HepG2 (cell line): Measurements from ENCODE around the gene PDE4D.

Experiments used
- EHMT2 ChIP-seq: fragments of 200-600 bp; sonication (generic); IDR thresholded peaks from 2 replicates; pipeline ENCODE4 v1.7.0; 2017; ENCODE audit warnings: antibody characterized with exemption, low read depth, low read length, borderline replicate concordance
- FOXA1 ChIP-seq, 2 experiments: fragments of 450-650 bp in 1 of 2; sonication (generic) in 1 of 2; formaldehyde crosslinking in 1 of 2; IDR thresholded peaks; 2 replicates each; pipeline versions ENCODE4 v1.4.0 to v1.6.1; 2016 to 2020; ENCODE audit warnings: missing genetic modification reagents in 1 of 2
- JUN ChIP-seq: sonication (generic); formaldehyde crosslinking; IDR thresholded peaks from 2 replicates; pipeline ENCODE4 v1.4.0; 2020; ENCODE audit warnings: mild to moderate bottlenecking, missing genetic modification reagents
- SETDB1 ChIP-seq: sonication (generic); formaldehyde crosslinking; IDR thresholded peaks from 2 replicates; pipeline ENCODE4 v1.5.1; 2020; ENCODE audit warnings: missing genetic modification reagents, mild to moderate bottlenecking, borderline replicate concordance
- TBP ChIP-seq: sonication (generic); formaldehyde crosslinking; IDR thresholded peaks from 2 replicates; pipeline ENCODE4 v1.5.0; 2020; ENCODE audit warnings: missing genetic modification reagents
- TCF7 ChIP-seq: sonication (generic); IDR thresholded peaks from 2 replicates; pipeline ENCODE4 v1.6.1; 2016; ENCODE audit warnings: antibody characterized with exemption, low read depth
- ZBTB7A ChIP-seq: sonication (generic); formaldehyde crosslinking; IDR thresholded peaks from 2 replicates; pipeline ENCODE4 v1.8.0; 2022; ENCODE audit warnings: mild to moderate bottlenecking, missing genetic modification reagents
- ZNF12 ChIP-seq: sonication (generic); formaldehyde crosslinking; IDR thresholded peaks from 2 replicates; pipeline ENCODE4 v1.5.0; 2020; ENCODE audit warnings: missing genetic modification reagents
- TF ChIP-seq, protein P1 (sequence below): sonication (generic); formaldehyde crosslinking; IDR thresholded peaks from 2 replicates; pipeline ENCODE4 v1.5.1; 2020; ENCODE audit warnings: mild to moderate bottlenecking, missing genetic modification reagents, borderline replicate concordance
- TF ChIP-seq, protein P2 (sequence below): sonication (generic); formaldehyde crosslinking; IDR thresholded peaks from 2 replicates; pipeline ENCODE4 v1.4.0; 2020; ENCODE audit warnings: mild to moderate bottlenecking, missing genetic modification reagents
- TF ChIP-seq, protein P3 (sequence below): sonication (generic); formaldehyde crosslinking; IDR thresholded peaks from 2 replicates; pipeline ENCODE4 v1.8.0; 2022; ENCODE audit warnings: low read depth, missing genetic modification reagents
- TF ChIP-seq, protein P4 (sequence below): sonication (generic); formaldehyde crosslinking; IDR thresholded peaks from 2 replicates; pipeline ENCODE4 v1.4.0; 2020; ENCODE audit warnings: missing genetic modification reagents

DNA sequence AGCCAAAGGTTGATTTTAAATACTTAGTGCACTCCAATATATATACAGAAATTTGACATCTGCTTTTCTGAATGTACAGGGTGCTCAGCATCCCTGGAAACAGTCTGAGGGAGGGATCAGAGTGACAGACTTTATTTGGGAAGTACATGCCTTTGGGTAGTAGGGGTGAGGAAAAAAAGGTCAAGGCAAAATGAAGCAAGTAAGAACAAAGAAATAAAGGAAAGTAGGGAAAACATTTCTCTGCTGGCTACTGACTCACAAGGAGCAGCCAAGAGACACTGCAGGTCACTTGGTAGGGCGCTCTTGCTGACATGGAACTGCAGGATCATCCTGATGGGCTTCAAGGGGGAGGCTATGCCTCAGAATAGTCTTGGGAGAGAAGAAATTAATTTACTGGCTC is 929.7 kb downstream of the PDE4D start:
- TF ChIP-seq, protein P1, sequence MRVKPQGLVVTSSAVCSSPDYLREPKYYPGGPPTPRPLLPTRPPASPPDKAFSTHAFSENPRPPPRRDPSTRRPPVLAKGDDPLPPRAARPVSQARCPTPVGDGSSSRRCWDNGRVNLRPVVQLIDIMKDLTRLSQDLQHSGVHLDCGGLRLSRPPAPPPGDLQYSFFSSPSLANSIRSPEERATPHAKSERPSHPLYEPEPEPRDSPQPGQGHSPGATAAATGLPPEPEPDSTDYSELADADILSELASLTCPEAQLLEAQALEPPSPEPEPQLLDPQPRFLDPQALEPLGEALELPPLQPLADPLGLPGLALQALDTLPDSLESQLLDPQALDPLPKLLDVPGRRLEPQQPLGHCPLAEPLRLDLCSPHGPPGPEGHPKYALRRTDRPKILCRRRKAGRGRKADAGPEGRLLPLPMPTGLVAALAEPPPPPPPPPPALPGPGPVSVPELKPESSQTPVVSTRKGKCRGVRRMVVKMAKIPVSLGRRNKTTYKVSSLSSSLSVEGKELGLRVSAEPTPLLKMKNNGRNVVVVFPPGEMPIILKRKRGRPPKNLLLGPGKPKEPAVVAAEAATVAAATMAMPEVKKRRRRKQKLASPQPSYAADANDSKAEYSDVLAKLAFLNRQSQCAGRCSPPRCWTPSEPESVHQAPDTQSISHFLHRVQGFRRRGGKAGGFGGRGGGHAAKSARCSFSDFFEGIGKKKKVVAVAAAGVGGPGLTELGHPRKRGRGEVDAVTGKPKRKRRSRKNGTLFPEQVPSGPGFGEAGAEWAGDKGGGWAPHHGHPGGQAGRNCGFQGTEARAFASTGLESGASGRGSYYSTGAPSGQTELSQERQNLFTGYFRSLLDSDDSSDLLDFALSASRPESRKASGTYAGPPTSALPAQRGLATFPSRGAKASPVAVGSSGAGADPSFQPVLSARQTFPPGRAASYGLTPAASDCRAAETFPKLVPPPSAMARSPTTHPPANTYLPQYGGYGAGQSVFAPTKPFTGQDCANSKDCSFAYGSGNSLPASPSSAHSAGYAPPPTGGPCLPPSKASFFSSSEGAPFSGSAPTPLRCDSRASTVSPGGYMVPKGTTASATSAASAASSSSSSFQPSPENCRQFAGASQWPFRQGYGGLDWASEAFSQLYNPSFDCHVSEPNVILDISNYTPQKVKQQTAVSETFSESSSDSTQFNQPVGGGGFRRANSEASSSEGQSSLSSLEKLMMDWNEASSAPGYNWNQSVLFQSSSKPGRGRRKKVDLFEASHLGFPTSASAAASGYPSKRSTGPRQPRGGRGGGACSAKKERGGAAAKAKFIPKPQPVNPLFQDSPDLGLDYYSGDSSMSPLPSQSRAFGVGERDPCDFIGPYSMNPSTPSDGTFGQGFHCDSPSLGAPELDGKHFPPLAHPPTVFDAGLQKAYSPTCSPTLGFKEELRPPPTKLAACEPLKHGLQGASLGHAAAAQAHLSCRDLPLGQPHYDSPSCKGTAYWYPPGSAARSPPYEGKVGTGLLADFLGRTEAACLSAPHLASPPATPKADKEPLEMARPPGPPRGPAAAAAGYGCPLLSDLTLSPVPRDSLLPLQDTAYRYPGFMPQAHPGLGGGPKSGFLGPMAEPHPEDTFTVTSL, result no peak
- no peak for TF ChIP-seq JUN
- no peak for TF ChIP-seq ZBTB7A
- TF ChIP-seq, protein P2, sequence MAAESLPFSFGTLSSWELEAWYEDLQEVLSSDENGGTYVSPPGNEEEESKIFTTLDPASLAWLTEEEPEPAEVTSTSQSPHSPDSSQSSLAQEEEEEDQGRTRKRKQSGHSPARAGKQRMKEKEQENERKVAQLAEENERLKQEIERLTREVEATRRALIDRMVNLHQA (CRISPR knock-in tag), result no peak
- no peak for TF ChIP-seq TBP (CRISPR knock-in tag)
- no peak for TF ChIP-seq FOXA1 (IDR thresholded peaks at IDR 0.05)
- TF ChIP-seq FOXA1 (CRISPR knock-in tag; IDR thresholded peaks at IDR 0.05), result no peak
- TF ChIP-seq EHMT2, result no peak
- TF ChIP-seq, protein P3, sequence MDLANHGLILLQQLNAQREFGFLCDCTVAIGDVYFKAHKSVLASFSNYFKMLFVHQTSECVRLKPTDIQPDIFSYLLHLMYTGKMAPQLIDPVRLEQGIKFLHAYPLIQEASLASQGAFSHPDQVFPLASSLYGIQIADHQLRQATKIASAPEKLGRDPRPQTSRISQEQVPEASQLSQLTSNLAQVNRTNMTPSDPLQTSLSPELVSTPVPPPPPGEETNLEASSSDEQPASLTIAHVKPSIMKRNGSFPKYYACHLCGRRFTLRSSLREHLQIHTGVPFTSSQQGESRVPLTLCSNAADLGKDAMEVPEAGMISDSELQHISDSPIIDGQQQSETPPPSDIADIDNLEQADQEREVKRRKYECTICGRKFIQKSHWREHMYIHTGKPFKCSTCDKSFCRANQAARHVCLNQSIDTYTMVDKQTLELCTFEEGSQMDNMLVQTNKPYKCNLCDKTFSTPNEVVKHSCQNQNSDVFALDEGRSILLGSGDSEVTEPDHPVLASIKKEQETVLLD (CRISPR knock-in tag), result no peak
- no peak for TF ChIP-seq SETDB1 (CRISPR knock-in tag)
- TF ChIP-seq TCF7, result no peak
- no peak for TF ChIP-seq ZNF12 (CRISPR knock-in tag)
- TF ChIP-seq, protein P4, sequence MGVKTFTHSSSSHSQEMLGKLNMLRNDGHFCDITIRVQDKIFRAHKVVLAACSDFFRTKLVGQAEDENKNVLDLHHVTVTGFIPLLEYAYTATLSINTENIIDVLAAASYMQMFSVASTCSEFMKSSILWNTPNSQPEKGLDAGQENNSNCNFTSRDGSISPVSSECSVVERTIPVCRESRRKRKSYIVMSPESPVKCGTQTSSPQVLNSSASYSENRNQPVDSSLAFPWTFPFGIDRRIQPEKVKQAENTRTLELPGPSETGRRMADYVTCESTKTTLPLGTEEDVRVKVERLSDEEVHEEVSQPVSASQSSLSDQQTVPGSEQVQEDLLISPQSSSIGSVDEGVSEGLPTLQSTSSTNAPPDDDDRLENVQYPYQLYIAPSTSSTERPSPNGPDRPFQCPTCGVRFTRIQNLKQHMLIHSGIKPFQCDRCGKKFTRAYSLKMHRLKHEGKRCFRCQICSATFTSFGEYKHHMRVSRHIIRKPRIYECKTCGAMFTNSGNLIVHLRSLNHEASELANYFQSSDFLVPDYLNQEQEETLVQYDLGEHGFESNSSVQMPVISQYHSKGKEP (CRISPR knock-in tag), result no peak
